Stimulated activated CD8-positive, alpha-beta memory T cell treated with anti-CD3 and anti-CD28 coated beads, Interleukin-15, amount 100 ng/mL, for 1 hour (primary cell): ENCODE data around the gene UNC13C.

Experiments used
- DNase-seq: peaks from one replicate; pipeline ENCODE4 v3.0.0-alpha.2; 2020; ENCODE audit warnings: low read depth

Gene UNC13C

GRCh38 chr15:54017959-54018358, 39.7 kb downstream of the UNC13C start:
- DNase-seq = no peak

- DNase-seq = no peak
Measured at GRCh38 chr15:54026258-54026657, 48.0 kb downstream of the UNC13C start.

GRCh38 chr15:54026891-54027290, 48.6 kb downstream of the UNC13C start:
- no peak for DNase-seq

- no peak for DNase-seq
Measured at GRCh38 chr15:54029081-54029480, 50.8 kb downstream of the UNC13C start.

- no peak for DNase-seq
Measured at GRCh38 chr15:54032066-54032465, 53.8 kb downstream of the UNC13C start.

GRCh38 chr15:54033356-54033860, 55.2 kb downstream of the UNC13C start:
- no peak for DNase-seq

GRCh38 chr15:54033869-54034458, 55.7 kb downstream of the UNC13C start:
- no peak for DNase-seq

GRCh38 chr15:54035616-54036015, 57.4 kb downstream of the UNC13C start:
- no peak for DNase-seq

GRCh38 chr15:54045397-54045796, 67.2 kb downstream of the UNC13C start:
- DNase-seq = no peak

GRCh38 chr15:54046093-54046492, 67.9 kb downstream of the UNC13C start:
- no peak for DNase-seq

GRCh38 chr15:54064365-54064764, 86.1 kb downstream of the UNC13C start:
- DNase-seq = no peak

- DNase-seq = no peak
Measured at GRCh38 chr15:54066403-54066802, 88.2 kb downstream of the UNC13C start.

- no peak for DNase-seq
Measured at GRCh38 chr15:54082836-54083492, 104.7 kb downstream of the UNC13C start.

- DNase-seq = no peak
Measured at GRCh38 chr15:54083501-54083900, 105.3 kb downstream of the UNC13C start.

- no peak for DNase-seq
Measured at GRCh38 chr15:54083991-54084390, 105.8 kb downstream of the UNC13C start.

- DNase-seq = no peak
Measured at GRCh38 chr15:54088837-54089236, 110.6 kb downstream of the UNC13C start.

GRCh38 chr15:54089776-54090175, 111.5 kb downstream of the UNC13C start:
- no peak for DNase-seq

- DNase-seq = no peak
Measured at GRCh38 chr15:54091651-54092050, 113.4 kb downstream of the UNC13C start.

- no peak for DNase-seq
Measured at GRCh38 chr15:54094661-54095060, 116.4 kb downstream of the UNC13C start.

- DNase-seq = no peak
Measured at GRCh38 chr15:54097019-54097418, 118.8 kb downstream of the UNC13C start.

GRCh38 chr15:54099010-54099409, 120.8 kb downstream of the UNC13C start:
- DNase-seq = no peak

GRCh38 chr15:54101664-54102270, 123.5 kb downstream of the UNC13C start:
- DNase-seq = no peak

- DNase-seq = no peak
Measured at GRCh38 chr15:54102704-54103103, 124.5 kb downstream of the UNC13C start.
